OCI-LY1 (cell line): ENCODE results near the gene ZBTB16.

Experiments used
- CTCF ChIP-seq: fragments of 200-600 bp; sonication (generic), shearing (Covaris generic); IDR thresholded peaks from 2 replicates; pipeline ENCODE4 v1.5.1; 2017; ENCODE audit warnings: mild to moderate bottlenecking, antibody characterized with exemption, low read length, moderate library complexity, mixed read lengths
- EZH2 ChIP-seq: fragments of 200-600 bp; sonication (generic), shearing (Covaris generic); IDR thresholded peaks from 2 replicates; pipeline ENCODE4 v1.8.0; 2017; ENCODE audit warnings: borderline replicate concordance, mixed run types, mild to moderate bottlenecking, antibody characterized with exemption, low read length, moderate library complexity, mixed read lengths

- TF ChIP-seq CTCF (no peak), EZH2 (no peak)
Observed at GRCh38 chr11:114056409-114056808, 3.1 kb upstream of the ZBTB16 start.
